ENCODE data around the gene SLC24A3. TPM values are rescaled to one million over a fixed set of nuclear protein-coding genes. Genes with fewer than 3 reads are reported as not detected.

Gene SLC24A3
- total and polyA plus RNA-seq, 2 donors, result 12.6 to 20.5 TPM

DNA sequence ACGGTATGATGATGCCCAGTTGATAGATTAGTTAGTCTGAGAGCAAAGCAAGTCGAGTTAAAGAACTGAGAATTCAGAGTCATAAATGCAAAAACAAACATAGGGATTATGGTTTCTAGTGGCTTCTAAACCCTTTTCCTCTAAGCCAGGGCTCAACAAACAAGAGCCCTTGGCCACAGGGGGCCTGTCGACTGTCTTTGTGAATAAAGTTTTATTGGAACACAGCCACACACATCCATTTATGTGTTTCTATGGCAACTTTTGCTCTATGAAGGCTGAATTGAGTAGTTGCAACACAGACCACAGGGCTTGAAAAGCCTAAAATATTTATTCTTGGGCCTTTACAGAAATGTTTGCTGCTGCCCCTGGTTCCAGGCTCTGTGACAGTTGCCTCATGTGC lies 76.2 kb downstream of the SLC24A3 start:
- Histone ChIP-seq H3K27ac (ENCODE audit: low read depth) (no peak overlapping the region), H3K36me3 (ENCODE audit: insufficient read depth) (no peaks in the 10 kb centered on the region), H3K4me1 (ENCODE audit: insufficient read depth) (no peaks in the 10 kb centered on the region), H3K4me3 (ENCODE audit: low read depth, low read length) (no peak overlapping the region)
- no peak for DNase-seq (ENCODE audit: extremely low spot score)
- WGBS, result 25% methylated on average over 3 of the region's 3 CpGs

DNA sequence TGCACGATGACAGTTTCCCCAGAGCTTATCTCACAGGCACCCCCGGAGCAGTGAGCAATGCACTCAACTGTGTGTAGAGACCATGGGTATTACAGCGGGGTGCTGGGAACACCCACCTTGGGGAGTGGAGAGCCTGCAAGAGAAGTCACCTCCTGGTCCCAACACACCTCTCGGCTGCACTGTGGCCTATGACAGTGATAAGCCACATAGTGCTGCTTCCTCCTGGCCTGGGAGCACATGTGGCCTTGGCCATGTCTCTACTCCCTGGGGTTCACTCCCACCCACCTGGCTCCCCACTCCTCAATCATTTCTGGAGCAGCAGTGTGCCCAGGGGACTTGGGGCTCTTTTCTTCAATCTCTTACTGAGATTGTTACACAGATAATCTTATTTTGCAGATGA lies 77.0 kb downstream of the SLC24A3 start:
- no peak for DNase-seq (ENCODE audit: extremely low spot score)
- no peaks in the 10 kb centered on the region for H3K36me3 ChIP-seq (ENCODE audit: insufficient read depth)
- WGBS, result 95% methylated on average over 4 of the region's 4 CpGs
- H3K27ac ChIP-seq (ENCODE audit: low read depth), result no peak overlapping the region
- H3K4me3 ChIP-seq (ENCODE audit: low read depth, low read length), result no peak overlapping the region
- H3K4me1 ChIP-seq (ENCODE audit: insufficient read depth), result no peaks in the 10 kb centered on the region

DNA sequence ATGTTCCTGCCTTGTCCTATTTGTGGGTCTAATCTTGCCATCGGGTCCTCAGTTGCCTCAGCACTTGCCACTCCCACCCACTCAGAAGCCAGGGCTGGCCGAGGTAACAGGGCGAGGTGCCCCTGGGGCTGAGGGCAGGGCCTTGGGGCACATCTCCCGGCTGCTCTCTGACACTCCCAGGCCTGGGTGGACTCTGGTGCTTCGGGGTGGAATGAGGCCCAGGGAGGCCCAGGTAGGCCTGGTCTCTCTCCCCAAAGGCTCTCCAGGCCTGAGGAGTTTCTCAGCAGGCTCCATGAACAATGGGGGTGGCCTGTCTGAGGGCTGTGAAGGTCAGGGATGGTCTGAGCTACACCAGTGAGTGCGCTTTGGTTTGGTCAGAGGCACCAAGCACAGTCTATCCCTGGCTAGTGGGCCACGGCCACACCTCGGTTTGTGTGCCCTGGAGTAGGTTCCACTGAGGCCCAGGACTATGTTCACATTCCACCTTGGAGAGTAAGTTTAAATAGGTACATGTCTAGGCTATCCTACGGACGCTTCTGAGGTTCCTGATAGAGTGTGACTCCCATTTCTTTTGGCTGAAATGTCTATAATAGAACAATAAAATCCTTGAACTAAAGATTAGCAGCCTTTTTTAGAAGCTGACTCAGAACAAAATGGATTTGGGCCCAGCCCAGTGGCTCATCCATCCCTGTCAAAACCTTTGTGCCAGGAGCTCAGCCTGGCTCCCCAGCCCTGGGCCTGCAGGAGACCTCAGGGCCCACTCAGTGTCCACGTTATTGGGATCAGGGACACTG lies 78.8 kb downstream of the SLC24A3 start:
- no peaks in the 10 kb centered on the region for H3K36me3 ChIP-seq (ENCODE audit: insufficient read depth)
- no peak overlapping the region for H3K27ac ChIP-seq (ENCODE audit: low read depth)
- DNase-seq (ENCODE audit: extremely low spot score), result no peak
- H3K4me1 ChIP-seq (ENCODE audit: insufficient read depth), result no peaks in the 10 kb centered on the region
- WGBS, result 77% methylated on average over 11 of the region's 11 CpGs
- no peak overlapping the region for H3K4me3 ChIP-seq (ENCODE audit: low read depth, low read length)

DNA sequence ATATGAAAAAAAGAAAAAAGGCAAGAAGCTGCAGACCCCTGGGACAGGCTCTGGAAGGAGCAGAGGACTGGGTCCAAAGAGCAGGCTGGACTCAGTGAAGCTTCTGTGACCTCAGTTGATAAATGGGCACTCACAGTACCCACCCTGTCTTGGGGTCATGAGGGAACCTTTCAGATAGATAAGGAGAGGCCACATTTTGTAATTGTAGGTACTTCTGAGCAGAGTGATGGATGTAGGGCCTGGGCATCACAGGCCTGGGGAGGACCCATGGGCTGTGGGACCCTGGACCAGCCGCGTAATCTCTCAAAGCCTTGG lies 79.3 kb downstream of the SLC24A3 start:
- WGBS, result 98% methylated on average over 2 of the region's 2 CpGs

DNA sequence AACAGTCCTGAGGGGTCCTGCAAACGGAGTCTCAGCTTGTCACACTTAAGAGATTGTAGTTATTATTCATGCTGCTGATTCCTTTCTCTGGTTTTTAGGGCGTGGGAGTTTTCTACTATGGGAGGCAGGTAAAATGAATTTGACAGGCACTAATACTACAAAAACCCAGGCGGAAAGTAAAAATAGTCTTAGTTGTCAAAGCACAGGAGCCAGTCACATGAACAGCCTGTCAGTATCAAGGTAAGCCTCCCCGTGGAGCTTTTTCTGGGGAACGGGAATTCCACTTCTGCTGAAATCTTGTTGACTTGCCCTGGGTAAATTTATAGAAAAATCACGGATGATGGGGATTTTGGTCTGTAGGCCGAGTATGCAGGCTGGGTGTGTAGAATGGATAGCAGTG lies 79.8 kb downstream of the SLC24A3 start:
- H3K27ac ChIP-seq (ENCODE audit: low read depth), result no peak overlapping the region
- 92% methylated on average over 7 of the region's 7 CpGs for WGBS
- H3K36me3 ChIP-seq (ENCODE audit: insufficient read depth), result no peaks in the 10 kb centered on the region
- no peak for DNase-seq (ENCODE audit: extremely low spot score)
- no peak overlapping the region for H3K4me3 ChIP-seq (ENCODE audit: low read depth, low read length)
- no peaks in the 10 kb centered on the region for H3K4me1 ChIP-seq (ENCODE audit: insufficient read depth)

More for the DNA sequence above, 79.3 kb downstream of the SLC24A3 start:
- DNase-seq (ENCODE audit: extremely low spot score), result no peak
- H3K4me1 ChIP-seq (ENCODE audit: insufficient read depth), result no peaks in the 10 kb centered on the region
- H3K4me3 ChIP-seq (ENCODE audit: low read depth, low read length), result no peak overlapping the region
- H3K27ac ChIP-seq (ENCODE audit: low read depth), result no peak overlapping the region
- H3K36me3 ChIP-seq (ENCODE audit: insufficient read depth), result no peaks in the 10 kb centered on the region

DNA sequence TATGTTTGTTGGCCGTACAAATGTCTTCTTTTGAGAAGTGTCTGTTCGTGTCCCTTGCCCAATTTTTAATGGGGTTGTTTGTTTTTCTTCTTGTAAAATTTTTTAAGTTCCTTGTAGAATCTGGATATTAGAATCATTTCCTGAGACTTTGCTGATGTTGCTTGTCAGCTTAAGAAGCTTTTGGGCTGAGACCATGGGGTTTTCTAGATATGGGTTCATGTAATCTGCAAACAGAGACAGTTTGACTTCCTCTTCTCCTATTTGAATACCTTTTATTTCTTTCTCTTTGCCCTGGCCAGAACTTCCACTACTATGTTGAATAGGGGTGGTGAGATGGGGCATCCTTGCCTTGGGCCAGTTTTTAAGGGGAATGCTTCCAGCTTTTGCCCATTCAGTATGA lies 82.6 kb downstream of the SLC24A3 start:
- no peaks in the 10 kb centered on the region for H3K36me3 ChIP-seq (ENCODE audit: insufficient read depth)
- H3K4me1 ChIP-seq (ENCODE audit: insufficient read depth), result no peaks in the 10 kb centered on the region
- H3K27ac ChIP-seq (ENCODE audit: low read depth), result no peak overlapping the region
- 77% methylated on average over 2 of the region's 2 CpGs for WGBS
- H3K4me3 ChIP-seq (ENCODE audit: low read depth, low read length), result no peak overlapping the region
- no peak for DNase-seq (ENCODE audit: extremely low spot score)

DNA sequence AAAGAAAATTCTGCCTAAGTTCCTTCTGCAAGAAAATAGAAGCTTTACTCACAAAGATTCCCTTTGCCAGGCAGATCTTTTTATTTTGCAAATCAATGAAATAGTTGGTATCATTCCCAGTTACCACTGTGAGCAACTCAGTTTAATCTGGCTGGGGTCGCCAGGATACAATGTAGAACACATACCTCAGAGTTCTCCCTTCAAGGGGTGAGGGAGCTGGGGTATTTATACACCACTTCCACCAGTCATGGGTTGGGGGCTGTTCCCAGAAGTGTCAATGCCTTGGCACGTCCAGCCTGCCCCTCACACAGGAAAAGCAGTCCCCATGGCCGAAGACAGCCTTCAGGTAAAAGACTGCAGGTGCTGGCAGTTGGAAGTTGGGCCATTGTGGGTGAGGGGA lies 86.2 kb downstream of the SLC24A3 start:
- WGBS, result 60% methylated on average over 3 of the region's 3 CpGs

DNA sequence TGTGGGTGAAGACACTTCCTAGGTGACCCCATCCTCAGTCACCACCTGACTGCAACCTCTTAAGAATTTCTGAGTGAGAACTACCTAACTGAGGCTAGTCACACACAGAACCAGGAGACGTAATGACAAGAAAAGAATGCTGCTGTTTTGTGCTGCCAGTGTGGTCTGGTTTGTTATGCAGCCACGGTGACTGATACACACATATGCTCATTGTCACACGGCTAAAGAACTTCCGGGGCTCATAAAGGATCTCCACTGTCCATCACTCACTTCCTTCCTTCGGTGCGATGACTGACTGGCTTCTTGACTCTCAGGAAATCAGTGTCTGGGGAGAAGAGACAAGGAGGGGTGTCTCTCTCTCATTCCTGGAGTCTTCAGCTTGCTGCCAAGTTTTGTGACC lies 88.0 kb downstream of the SLC24A3 start:
- Histone ChIP-seq H3K4me1 (ENCODE audit: insufficient read depth) (no peaks in the 10 kb centered on the region), H3K36me3 (ENCODE audit: insufficient read depth) (no peaks in the 10 kb centered on the region), H3K4me3 (ENCODE audit: low read depth, low read length) (no peak overlapping the region), H3K27ac (ENCODE audit: low read depth) (no peak overlapping the region)
- WGBS, result 91% methylated on average over 6 of the region's 6 CpGs
- DNase-seq (ENCODE audit: extremely low spot score), result no peak

More for the DNA sequence above, 86.2 kb downstream of the SLC24A3 start:
- H3K4me1 ChIP-seq (ENCODE audit: insufficient read depth), result no peaks in the 10 kb centered on the region
- no peaks in the 10 kb centered on the region for H3K36me3 ChIP-seq (ENCODE audit: insufficient read depth)
- H3K27ac ChIP-seq (ENCODE audit: low read depth), result no peak overlapping the region
- DNase-seq (ENCODE audit: extremely low spot score), result no peak
- H3K4me3 ChIP-seq (ENCODE audit: low read depth, low read length), result no peak overlapping the region

DNA sequence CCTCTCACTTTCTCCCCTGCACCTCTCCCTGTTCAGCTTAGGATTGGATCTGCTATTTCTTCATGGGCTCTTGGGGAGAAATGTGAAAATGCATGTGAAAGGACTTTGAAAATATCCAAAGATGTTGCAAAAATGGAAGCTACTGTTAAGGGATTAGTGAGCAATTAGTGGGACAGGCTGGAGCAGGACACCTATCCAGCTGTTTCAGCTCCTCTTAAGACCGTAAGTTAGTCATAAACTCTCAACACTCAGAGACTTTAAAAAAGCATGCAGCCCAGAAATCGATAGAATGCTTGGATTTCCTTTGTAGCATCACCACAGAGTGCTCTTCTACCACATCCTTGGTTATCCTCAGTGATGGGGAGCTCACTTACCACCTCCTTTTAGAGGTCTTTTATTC lies 88.7 kb downstream of the SLC24A3 start:
- no peak overlapping the region for H3K27ac ChIP-seq (ENCODE audit: low read depth)
- WGBS, result 87% methylated on average over 2 of the region's 2 CpGs
- DNase-seq (ENCODE audit: extremely low spot score), result no peak
- H3K36me3 ChIP-seq (ENCODE audit: insufficient read depth), result no peaks in the 10 kb centered on the region
- no peak overlapping the region for H3K4me3 ChIP-seq (ENCODE audit: low read depth, low read length)
- no peaks in the 10 kb centered on the region for H3K4me1 ChIP-seq (ENCODE audit: insufficient read depth)

DNA sequence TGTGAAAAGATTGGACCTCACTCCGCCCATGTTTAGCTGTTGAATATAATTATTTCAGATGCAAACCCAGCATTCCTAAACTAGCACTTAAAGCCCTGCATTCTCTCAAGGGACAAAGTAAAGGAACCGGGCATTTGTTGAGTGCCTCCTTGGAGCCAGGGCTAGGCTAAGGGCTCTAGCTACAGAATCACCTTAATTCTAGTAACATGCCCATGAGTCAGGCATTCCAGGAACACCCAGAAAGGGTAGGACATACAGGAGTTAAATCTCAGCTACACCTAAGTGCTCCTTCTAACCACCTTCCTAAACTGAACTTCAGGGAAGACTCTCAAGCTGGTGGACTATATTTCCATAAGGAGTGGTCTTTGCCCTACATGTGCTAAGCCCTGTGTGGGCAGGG lies 89.4 kb downstream of the SLC24A3 start:
- no peaks in the 10 kb centered on the region for H3K4me1 ChIP-seq (ENCODE audit: insufficient read depth)
- 90% methylated on average over 2 of the region's 2 CpGs for WGBS
- no peak overlapping the region for H3K4me3 ChIP-seq (ENCODE audit: low read depth, low read length)
- H3K36me3 ChIP-seq (ENCODE audit: insufficient read depth), result no peaks in the 10 kb centered on the region
- H3K27ac ChIP-seq (ENCODE audit: low read depth), result no peak overlapping the region
- DNase-seq (ENCODE audit: extremely low spot score), result no peak

DNA sequence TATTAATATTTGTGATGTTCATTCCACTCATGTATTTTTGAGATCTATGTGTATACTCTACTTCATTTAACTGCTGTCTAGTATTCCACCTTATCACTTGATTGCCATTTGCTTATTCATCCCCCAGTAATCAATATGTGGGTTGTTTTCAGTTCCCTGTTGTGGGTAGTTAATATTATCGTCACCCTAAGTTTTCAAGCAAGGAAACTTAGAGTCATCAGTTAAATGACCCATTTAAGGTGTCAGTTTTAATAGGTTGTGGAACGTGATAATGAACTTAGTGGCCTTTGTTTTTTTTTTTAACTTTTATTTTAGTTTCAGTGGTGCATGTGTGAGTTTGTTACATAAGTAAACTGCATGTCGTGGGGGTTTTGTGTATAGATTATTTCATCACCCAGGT lies 90.3 kb downstream of the SLC24A3 start:
- H3K36me3 ChIP-seq (ENCODE audit: insufficient read depth), result no peaks in the 10 kb centered on the region
- no peak overlapping the region for H3K27ac ChIP-seq (ENCODE audit: low read depth)
- H3K4me3 ChIP-seq (ENCODE audit: low read depth, low read length), result no peak overlapping the region
- 94% methylated on average over 3 of the region's 3 CpGs for WGBS
- no peaks in the 10 kb centered on the region for H3K4me1 ChIP-seq (ENCODE audit: insufficient read depth)
- DNase-seq (ENCODE audit: extremely low spot score), result no peak

DNA sequence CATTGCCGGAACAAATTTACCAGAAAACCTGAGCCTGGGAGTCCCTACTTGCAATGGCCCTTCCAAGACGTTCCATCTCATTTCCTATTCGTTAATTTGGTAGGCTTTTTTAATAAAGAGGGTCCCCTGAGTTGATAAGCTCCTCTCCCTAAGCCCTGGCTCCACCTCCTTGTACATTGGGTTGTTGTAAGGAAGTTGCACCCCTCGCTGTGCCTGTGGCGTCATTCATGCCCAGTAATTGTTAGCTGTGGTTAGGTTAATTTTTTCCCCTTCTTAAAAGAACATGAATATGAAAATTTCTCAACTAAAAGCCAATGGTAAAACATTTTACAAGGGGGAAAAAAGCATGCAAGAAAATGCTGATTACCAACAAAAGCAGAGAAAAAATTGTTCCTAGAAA lies 91.9 kb downstream of the SLC24A3 start:
- WGBS, result 89% methylated on average over 5 of the region's 5 CpGs
- DNase-seq (ENCODE audit: extremely low spot score), result no peak
- H3K4me1 ChIP-seq (ENCODE audit: insufficient read depth), result no peaks in the 10 kb centered on the region
- H3K27ac ChIP-seq (ENCODE audit: low read depth), result no peak overlapping the region
- H3K4me3 ChIP-seq (ENCODE audit: low read depth, low read length), result no peak overlapping the region
- no peaks in the 10 kb centered on the region for H3K36me3 ChIP-seq (ENCODE audit: insufficient read depth)

DNA sequence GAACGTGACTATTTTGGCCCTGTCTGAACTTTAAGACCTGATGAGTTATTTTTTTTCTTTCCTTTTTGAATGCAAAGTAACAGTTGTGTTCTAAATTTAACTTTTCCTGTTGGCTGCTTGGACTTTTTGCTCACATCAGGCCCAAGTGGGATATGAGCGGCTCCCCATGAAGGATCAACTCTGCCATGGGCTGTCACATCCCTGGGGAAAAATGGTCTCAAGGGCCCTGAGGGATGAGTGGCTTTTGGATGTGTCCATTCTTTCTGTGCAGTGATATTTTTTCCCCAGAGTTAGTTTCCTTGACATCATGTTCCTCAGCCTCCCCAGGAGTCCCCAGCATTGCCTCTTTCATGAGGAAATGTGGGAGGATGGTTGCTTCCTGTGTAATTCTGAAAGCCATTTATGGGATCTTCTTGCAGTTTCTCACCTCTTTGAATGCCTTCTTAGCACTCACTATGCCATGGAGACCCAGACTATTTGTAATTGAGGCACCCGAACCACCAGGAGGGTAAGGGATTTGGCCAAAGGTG lies 92.5 kb downstream of the SLC24A3 start:
- no peak overlapping the region for H3K4me3 ChIP-seq (ENCODE audit: low read depth, low read length)
- WGBS, result 77% methylated on average over 3 of the region's 3 CpGs
- no peak for DNase-seq (ENCODE audit: extremely low spot score)
- no peaks in the 10 kb centered on the region for H3K36me3 ChIP-seq (ENCODE audit: insufficient read depth)
- H3K27ac ChIP-seq (ENCODE audit: low read depth), result no peak overlapping the region
- no peaks in the 10 kb centered on the region for H3K4me1 ChIP-seq (ENCODE audit: insufficient read depth)

DNA sequence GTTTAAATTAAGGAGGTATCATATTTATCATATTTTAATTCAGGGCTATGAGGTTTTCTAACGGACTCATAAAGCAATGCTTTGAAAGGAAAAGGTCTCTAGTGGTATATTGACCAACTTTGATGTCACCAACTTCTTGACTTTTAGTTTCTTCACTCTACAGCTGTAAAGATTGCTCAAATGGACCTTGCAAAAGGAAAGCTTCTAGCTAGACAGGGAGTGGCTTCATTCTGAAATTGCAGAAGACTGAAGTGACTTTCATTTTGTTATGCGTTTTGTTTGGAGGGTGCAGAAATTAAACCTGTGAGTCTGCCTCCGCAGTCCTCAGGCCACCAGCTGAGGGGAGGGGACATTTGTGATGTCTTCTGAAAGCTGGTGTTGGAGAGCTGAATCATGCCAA lies 95.7 kb downstream of the SLC24A3 start:
- WGBS, result 73% methylated on average over 3 of the region's 3 CpGs
- H3K36me3 ChIP-seq (ENCODE audit: insufficient read depth), result no peaks in the 10 kb centered on the region

More for the DNA sequence above, 95.7 kb downstream of the SLC24A3 start:
- Histone ChIP-seq H3K4me1 (ENCODE audit: insufficient read depth) (no peaks in the 10 kb centered on the region), H3K4me3 (ENCODE audit: low read depth, low read length) (no peak overlapping the region), H3K27ac (ENCODE audit: low read depth) (no peak overlapping the region)
- DNase-seq (ENCODE audit: extremely low spot score), result no peak

Data from urinary bladder (tissue), 4 donors.